DOHH2 (cell line): ENCODE measurements around the gene ITGBL1.

ENCODE experiments used
- H3F3A ChIP-seq: fragments of 200-600 bp; sonication (generic), shearing (Covaris generic); 2 replicates; pipeline ENCODE4 v1.6.0; 2016; ENCODE audit warnings: antibody characterized with exemption, mild to moderate bottlenecking; ENCODE audit not compliant: control insufficient read depth, insufficient read depth
- H3K27ac ChIP-seq: fragments of 200-600 bp; sonication (generic); 2 replicates; pipeline ENCODE4 v1.5.1; 2014; ENCODE audit warnings: low read depth, mild to moderate bottlenecking, low read length, moderate library complexity
- H3K27me3 ChIP-seq: fragments of 200-600 bp; sonication (generic); 2 replicates; pipeline ENCODE4 v1.6.1; 2014; ENCODE audit warnings: mild to moderate bottlenecking, low read length, mixed read lengths; ENCODE audit not compliant: control insufficient read depth
- H3K36me3 ChIP-seq: fragments of 200-600 bp; sonication (generic); 2 replicates; pipeline ENCODE4 v1.6.1; 2014; ENCODE audit warnings: mild to moderate bottlenecking, low read length, moderate library complexity, mixed read lengths; ENCODE audit not compliant: control insufficient read depth
- H3K4me1 ChIP-seq: fragments of 200-600 bp; sonication (generic); 2 replicates; pipeline ENCODE4 v1.6.1; 2014; ENCODE audit warnings: mild to moderate bottlenecking, low read length, mixed read lengths; ENCODE audit not compliant: control insufficient read depth
- H3K4me2 ChIP-seq: fragments of 200-600 bp; sonication (generic); 2 replicates; pipeline ENCODE4 v1.6.0; 2014; ENCODE audit warnings: mild to moderate bottlenecking, low read length, moderate library complexity
- H3K4me3 ChIP-seq: fragments of 200-600 bp; sonication (generic); 2 replicates; pipeline ENCODE4 v1.5.1; 2014; ENCODE audit warnings: mild to moderate bottlenecking, low read length, mixed read lengths
- H3K79me2 ChIP-seq: fragments of 200-600 bp; sonication (generic); 2 replicates; pipeline ENCODE4 v1.6.1; 2014; ENCODE audit warnings: mild to moderate bottlenecking, low read length, mixed read lengths; ENCODE audit not compliant: control insufficient read depth
- H3K9me2 ChIP-seq: fragments of 200-600 bp; sonication (generic); replicated peaks from 2 replicates; pipeline ENCODE4 v1.6.1; 2014; ENCODE audit warnings: mild to moderate bottlenecking, low read length, mixed read lengths; ENCODE audit not compliant: control insufficient read depth
- H3K9me3 ChIP-seq: fragments of 200-600 bp; sonication (generic); 2 replicates; pipeline ENCODE4 v1.6.1; 2014; ENCODE audit warnings: antibody characterized with exemption, low read length, mixed read lengths; ENCODE audit not compliant: control insufficient read depth, insufficient read depth
- H4K20me1 ChIP-seq: fragments of 200-600 bp; sonication (generic); 2 replicates; pipeline ENCODE4 v1.6.0; 2014; ENCODE audit warnings: low read depth, mild to moderate bottlenecking, antibody characterized with exemption, low read length, moderate library complexity; ENCODE audit not compliant: control insufficient read depth, insufficient read depth
- EZH2phosphoT487 ChIP-seq: fragments of 200-600 bp; sonication (generic); IDR thresholded peaks from 2 replicates; pipeline ENCODE4 v1.6.1; 2017; ENCODE audit warnings: borderline replicate concordance, mild to moderate bottlenecking, antibody characterized with exemption, low read length, moderate library complexity, mixed read lengths
- TF ChIP-seq, protein P1 (sequence below): fragments of 200-600 bp; sonication (generic); IDR thresholded peaks from one replicate; pipeline ENCODE4 v1.5.1; 2014; ENCODE audit warnings: antibody characterized with exemption, mild to moderate bottlenecking, low read depth, low read length; ENCODE audit not compliant: poor library complexity, severe bottlenecking

ITGBL1 gene

DNA sequence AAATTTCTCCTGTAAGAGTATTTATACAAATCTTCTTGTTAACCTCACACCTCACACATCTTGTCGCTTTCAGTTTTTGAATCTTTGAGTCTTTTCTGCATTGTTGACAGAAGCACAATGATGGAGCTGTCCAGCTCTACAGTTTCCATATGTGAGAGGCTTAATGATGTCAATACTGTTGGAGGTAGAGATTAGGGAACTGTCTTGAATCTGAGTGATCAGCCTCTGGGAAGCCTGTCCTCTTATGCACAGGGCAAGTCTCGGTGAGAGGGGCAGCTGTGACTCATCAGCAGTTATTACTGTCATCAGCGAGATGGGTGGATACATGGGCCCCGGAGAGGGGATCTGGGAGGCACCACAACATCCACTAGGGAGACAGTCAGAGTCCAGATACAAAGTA lies 4.6 kb upstream of the ITGBL1 start:
- Histone ChIP-seq H3K9me2 (no peaks in the 10 kb centered on the region), H3K27me3 (no peaks in the 10 kb centered on the region), H3K4me3 (no peak overlapping the region), H3F3A (no peaks in the 10 kb centered on the region), H3K36me3 (no peaks in the 10 kb centered on the region), H3K4me1 (no peaks in the 10 kb centered on the region), H3K4me2 (no peak overlapping the region), H3K27ac (no peak overlapping the region), H3K9me3 (no peaks in the 10 kb centered on the region), H4K20me1 (no peaks in the 10 kb centered on the region), H3K79me2 (no peaks in the 10 kb centered on the region)
- TF ChIP-seq EZH2phosphoT487, result no peak
- TF ChIP-seq, protein P1, sequence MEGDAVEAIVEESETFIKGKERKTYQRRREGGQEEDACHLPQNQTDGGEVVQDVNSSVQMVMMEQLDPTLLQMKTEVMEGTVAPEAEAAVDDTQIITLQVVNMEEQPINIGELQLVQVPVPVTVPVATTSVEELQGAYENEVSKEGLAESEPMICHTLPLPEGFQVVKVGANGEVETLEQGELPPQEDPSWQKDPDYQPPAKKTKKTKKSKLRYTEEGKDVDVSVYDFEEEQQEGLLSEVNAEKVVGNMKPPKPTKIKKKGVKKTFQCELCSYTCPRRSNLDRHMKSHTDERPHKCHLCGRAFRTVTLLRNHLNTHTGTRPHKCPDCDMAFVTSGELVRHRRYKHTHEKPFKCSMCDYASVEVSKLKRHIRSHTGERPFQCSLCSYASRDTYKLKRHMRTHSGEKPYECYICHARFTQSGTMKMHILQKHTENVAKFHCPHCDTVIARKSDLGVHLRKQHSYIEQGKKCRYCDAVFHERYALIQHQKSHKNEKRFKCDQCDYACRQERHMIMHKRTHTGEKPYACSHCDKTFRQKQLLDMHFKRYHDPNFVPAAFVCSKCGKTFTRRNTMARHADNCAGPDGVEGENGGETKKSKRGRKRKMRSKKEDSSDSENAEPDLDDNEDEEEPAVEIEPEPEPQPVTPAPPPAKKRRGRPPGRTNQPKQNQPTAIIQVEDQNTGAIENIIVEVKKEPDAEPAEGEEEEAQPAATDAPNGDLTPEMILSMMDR, result no peak

DNA sequence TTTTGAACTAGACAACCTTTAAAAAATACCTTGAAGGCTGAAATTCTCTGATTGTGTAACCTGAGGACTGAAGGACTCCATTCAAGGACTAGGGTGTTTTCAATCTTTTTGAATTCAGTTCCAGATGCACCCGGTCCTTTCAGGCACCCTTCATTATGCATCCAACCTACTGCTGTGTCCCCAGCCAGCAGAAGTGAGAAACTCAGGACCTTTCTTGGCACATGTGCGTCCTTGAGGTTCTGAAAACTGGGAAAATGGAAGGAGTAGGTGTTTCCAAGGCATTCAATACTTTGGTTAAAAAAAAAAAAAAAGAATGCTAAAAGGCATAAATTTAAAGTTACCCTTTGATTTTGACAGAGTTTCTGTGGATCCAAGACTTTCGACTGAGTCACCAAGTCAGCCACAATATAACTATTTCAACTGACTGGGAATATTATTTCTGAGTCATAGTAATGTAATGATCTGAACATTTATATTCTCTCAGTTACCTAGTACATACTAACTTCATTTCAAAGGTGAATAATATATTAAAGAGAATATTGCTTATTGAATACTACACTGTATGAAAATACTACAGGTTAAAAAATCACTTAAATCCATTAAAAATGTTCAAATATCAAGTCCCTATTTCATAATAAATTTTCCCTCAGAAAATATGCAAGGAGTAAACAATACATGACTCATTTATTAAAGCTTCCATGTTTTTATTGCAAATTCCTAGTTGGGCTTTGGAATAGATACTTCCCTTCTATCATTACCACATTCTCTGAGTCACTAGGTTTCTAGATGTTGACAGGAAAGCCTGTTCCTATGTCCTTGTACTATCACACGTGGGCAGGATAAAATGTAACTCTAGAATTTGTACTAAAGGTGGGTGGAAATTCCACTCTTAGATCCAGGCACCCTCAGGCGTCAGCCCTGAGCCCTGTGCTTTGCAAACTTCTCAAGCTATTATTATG lies 2.4 kb upstream of the ITGBL1 start:
- H3K27ac ChIP-seq, result no peak overlapping the region

DNA sequence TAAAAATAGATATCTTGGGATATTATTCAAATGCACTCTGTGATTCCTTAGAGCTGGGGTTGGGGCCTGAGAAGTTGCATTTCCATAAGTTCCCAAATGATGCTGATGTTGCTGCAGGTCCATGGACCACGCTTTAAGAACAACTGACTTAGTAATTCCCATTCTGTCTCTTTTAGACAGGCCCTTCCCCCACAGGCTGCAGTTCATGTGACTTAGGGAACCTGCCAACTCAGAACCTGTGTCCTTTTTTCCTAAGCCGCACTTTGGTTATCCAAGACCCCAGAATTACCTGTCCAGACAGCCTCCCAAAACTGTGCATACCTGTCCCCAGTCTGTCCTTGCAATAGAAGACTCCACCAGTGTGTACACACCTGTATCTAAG lies 1.7 kb upstream of the ITGBL1 start:
- Histone ChIP-seq H3K79me2 (no peaks in the 10 kb centered on the region), H3K4me3 (no peak overlapping the region), H3F3A (no peaks in the 10 kb centered on the region), H3K9me2 (no peaks in the 10 kb centered on the region), H3K9me3 (no peaks in the 10 kb centered on the region), H3K27ac (no peak overlapping the region), H3K27me3 (no peaks in the 10 kb centered on the region; the same call in 1 of the 2 replicates), H3K4me1 (no peaks in the 10 kb centered on the region), H3K4me2 (no peak overlapping the region), H3K36me3 (no peaks in the 10 kb centered on the region), H4K20me1 (no peaks in the 10 kb centered on the region)
- TF ChIP-seq, protein P1, result no peak
- TF ChIP-seq EZH2phosphoT487, result no peak

More for the DNA sequence above, 2.4 kb upstream of the ITGBL1 start:
- H3K79me2 ChIP-seq, result no peaks in the 10 kb centered on the region
- no peak overlapping the region for H3K4me2 ChIP-seq
- H3K27me3 ChIP-seq, result no peaks in the 10 kb centered on the region; the same call in 1 of the 2 replicates
- H3K36me3 ChIP-seq, result no peaks in the 10 kb centered on the region
- no peaks in the 10 kb centered on the region for H3K9me3 ChIP-seq
- no peaks in the 10 kb centered on the region for H3K4me1 ChIP-seq
- H3K4me3 ChIP-seq, result no peak overlapping the region
- H3F3A ChIP-seq, result no peaks in the 10 kb centered on the region
- no peak for TF ChIP-seq EZH2phosphoT487
- TF ChIP-seq, protein P1, result no peak
- H3K9me2 ChIP-seq, result no peaks in the 10 kb centered on the region
- no peaks in the 10 kb centered on the region for H4K20me1 ChIP-seq
